Body of pancreas (tissue), 4 donors: ENCODE measurements around the gene CCDC149.

Experiments used
- POLR2A ChIP-seq, 3 donors: fragments of 450-650 bp; IDR thresholded peaks; one replicate each; pipeline ENCODE4 v1.6.1; 2016; ENCODE audit warnings: antibody characterized with exemption in 3 of 3, mild to moderate bottlenecking in 2 of 3
- TF ChIP-seq, protein P1 (sequence below), 7 experiments: fragments of 450-650 bp in 4 of 7; fragments of 200-600 bp in 3 of 7; sonication (generic) in 3 of 7; IDR thresholded peaks; one replicate each; pipeline ENCODE4 v1.5.1; 2016 to 2019; ENCODE audit warnings: antibody characterized with exemption in 7 of 7

DNA sequence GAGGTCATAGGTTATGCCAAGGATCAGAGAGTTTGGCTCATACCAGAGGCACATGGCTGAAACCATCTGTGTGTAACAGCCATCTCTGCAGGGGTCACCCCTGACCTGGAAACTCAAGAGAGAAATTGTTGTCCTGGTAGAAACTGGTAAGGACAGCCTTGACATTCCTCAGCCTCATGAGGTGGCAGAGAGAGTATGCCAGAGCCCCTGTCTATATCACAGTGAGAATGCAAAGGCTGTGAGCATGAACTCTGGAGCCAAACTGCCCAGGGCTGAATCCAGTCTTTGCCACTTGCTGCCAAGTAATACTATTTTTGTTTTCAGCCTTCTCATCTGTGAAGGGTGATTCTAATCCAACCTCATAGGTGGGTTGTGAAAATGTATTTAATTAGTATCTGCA, 37.1 kb upstream of the CCDC149 start:
- TF ChIP-seq, protein P1, sequence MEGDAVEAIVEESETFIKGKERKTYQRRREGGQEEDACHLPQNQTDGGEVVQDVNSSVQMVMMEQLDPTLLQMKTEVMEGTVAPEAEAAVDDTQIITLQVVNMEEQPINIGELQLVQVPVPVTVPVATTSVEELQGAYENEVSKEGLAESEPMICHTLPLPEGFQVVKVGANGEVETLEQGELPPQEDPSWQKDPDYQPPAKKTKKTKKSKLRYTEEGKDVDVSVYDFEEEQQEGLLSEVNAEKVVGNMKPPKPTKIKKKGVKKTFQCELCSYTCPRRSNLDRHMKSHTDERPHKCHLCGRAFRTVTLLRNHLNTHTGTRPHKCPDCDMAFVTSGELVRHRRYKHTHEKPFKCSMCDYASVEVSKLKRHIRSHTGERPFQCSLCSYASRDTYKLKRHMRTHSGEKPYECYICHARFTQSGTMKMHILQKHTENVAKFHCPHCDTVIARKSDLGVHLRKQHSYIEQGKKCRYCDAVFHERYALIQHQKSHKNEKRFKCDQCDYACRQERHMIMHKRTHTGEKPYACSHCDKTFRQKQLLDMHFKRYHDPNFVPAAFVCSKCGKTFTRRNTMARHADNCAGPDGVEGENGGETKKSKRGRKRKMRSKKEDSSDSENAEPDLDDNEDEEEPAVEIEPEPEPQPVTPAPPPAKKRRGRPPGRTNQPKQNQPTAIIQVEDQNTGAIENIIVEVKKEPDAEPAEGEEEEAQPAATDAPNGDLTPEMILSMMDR (IDR thresholded peaks at IDR 0.05), result no peak
- no peak for TF ChIP-seq POLR2A (IDR thresholded peaks at IDR 0.05)
